Activated T-cell treated with anti-CD3 and anti-CD28 coated beads, Interleukin-2, amount 50 U/mL, for 24 hours (primary cell): Measurements from ENCODE around the gene ATXN1.
"Not testable (repeated sequence)": the region's sequence is repeated elsewhere in the genome, so short reads cannot be mapped to it uniquely, and the experiment has no call there.

ENCODE experiments used
- DNase-seq: peaks from one replicate; pipeline ENCODE4 v3.0.0-alpha.2; 2020
- H3K27ac Mint-ChIP-seq: 2 replicates; pipeline ENCODE4 v1.8.0; 2020; ENCODE audit warnings: mild to moderate bottlenecking, mixed read lengths
- H3K27me3 Mint-ChIP-seq: 2 replicates; pipeline ENCODE4 v1.8.0; 2020; ENCODE audit warnings: mixed read lengths
- H3K36me3 Mint-ChIP-seq: 2 replicates; pipeline ENCODE4 v1.8.0; 2020; ENCODE audit warnings: low read depth, mixed read lengths
- H3K4me1 Mint-ChIP-seq: 2 replicates; pipeline ENCODE4 v1.8.0; 2020; ENCODE audit warnings: low read depth, mixed read lengths
- H3K4me3 Mint-ChIP-seq: 2 replicates; pipeline ENCODE4 v1.8.0; 2020; ENCODE audit warnings: mild to moderate bottlenecking, moderate library complexity, mixed read lengths
- H3K9me3 Mint-ChIP-seq: 2 replicates; pipeline ENCODE4 v1.8.0; 2020; ENCODE audit warnings: mixed read lengths

ATXN1 gene

GRCh38 chr6:16383607-16384206 lies 377.6 kb downstream of the ATXN1 start:
- Mint-ChIP-seq H3K9me3 (no peaks in the 10 kb centered on the region), H3K36me3 (peaks cover 14% of the 10 kb centered on the region), H3K27me3 (no peaks in the 10 kb centered on the region), H3K4me1 (no peaks in the 10 kb centered on the region), H3K27ac (no peak overlapping the region), H3K4me3 (no peak overlapping the region)
- no peak for DNase-seq

DNA sequence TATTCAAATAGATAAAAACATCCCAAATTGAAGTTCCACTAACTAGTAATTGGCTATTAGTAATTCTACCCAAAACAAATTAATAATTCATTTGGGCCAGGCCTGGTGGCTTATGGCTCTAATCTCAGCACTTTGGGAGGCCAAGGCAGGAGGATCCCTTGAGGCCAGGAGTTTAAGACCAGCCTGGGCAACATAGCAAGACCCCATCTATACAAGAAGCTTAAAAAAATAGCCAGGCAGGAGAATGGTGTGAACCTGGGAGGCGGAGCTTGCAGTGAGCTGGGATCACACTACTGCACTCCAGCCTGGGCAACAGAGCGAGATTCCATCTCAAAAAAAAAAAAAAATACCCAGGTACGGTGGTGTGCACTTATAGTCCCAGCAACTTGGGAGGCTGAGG lies 379.3 kb downstream of the ATXN1 start:
- H3K27me3 Mint-ChIP-seq, H3K27ac Mint-ChIP-seq, H3K4me3 Mint-ChIP-seq, H3K36me3 Mint-ChIP-seq, H3K9me3 Mint-ChIP-seq, DNase-seq, H3K4me1 Mint-ChIP-seq: not testable (repeated sequence)

GRCh38 chr6:16380220-16380809 lies 380.9 kb downstream of the ATXN1 start:
- Mint-ChIP-seq H3K4me1 (peaks cover 6% of the 10 kb centered on the region), H3K4me3 (no peak overlapping the region), H3K36me3 (peaks cover 9% of the 10 kb centered on the region), H3K27me3 (no peaks in the 10 kb centered on the region), H3K27ac (no peak overlapping the region), H3K9me3 (no peaks in the 10 kb centered on the region)
- DNase-seq, result no peak

- not testable (repeated sequence) for H3K9me3 Mint-ChIP-seq, H3K36me3 Mint-ChIP-seq, H3K27me3 Mint-ChIP-seq, H3K27ac Mint-ChIP-seq, DNase-seq, H3K4me3 Mint-ChIP-seq
- peaks cover 15% of the 10 kb centered on the region for H3K4me1 Mint-ChIP-seq
Measured at GRCh38 chr6:16378360-16378759, 382.9 kb downstream of the ATXN1 start.

- no peaks in the 10 kb centered on the region for H3K27me3 Mint-ChIP-seq
- H3K4me1 Mint-ChIP-seq, result peaks cover 15% of the 10 kb centered on the region
- DNase-seq, result no peak
- H3K36me3 Mint-ChIP-seq, result peaks cover 9% of the 10 kb centered on the region
- no peak overlapping the region for H3K4me3 Mint-ChIP-seq
- no peak overlapping the region for H3K27ac Mint-ChIP-seq
- no peaks in the 10 kb centered on the region for H3K9me3 Mint-ChIP-seq
Measured at GRCh38 chr6:16377470-16377869, 383.8 kb downstream of the ATXN1 start.

DNA sequence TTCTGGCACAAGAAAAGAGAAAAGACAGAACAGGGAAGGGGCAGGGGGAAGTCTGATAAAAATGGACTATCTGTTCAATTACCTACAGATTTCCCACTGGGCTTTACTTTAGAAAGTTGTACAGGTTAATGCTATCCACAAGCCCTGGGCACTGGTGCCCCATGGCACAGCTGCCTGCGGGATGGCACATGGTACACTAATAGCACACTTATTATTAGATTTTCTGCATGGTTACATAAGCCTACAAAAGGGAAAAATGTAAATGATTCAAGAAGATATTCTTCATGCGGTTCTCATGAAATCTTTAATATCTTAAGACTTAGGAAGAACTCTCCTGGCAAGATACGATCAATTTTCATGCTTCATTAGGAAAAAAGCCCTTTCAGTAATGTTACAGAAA lies 385.4 kb downstream of the ATXN1 start:
- Mint-ChIP-seq H3K4me1 (peaks cover 15% of the 10 kb centered on the region), H3K4me3 (no peak overlapping the region), H3K27me3 (no peaks in the 10 kb centered on the region), H3K27ac (no peak overlapping the region), H3K9me3 (no peaks in the 10 kb centered on the region), H3K36me3 (peaks cover 9% of the 10 kb centered on the region)
- no peak for DNase-seq

DNA sequence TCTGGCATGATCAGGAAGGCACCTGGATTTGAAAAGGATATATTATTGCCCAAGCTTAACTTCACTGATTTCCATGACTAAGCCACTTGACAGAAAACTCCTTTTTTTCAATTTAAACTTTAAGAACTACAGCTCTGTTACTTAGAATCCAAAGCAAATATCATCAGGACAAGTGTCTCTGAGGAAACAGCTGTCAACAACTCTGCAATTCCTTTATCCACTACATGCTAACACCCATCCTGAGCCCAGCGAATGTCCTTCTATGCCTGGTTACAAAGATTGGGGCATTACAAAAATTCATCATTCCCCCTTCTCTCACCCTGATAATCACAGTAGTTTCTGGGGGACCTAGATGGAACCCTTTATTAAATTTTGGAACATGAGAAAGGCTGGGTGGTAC lies 386.1 kb downstream of the ATXN1 start:
- DNase-seq, result no peak
- H3K27ac Mint-ChIP-seq, result peak overlapping the region; percentile 20
- no peak overlapping the region for H3K4me3 Mint-ChIP-seq
- H3K4me1 Mint-ChIP-seq, result peaks cover 15% of the 10 kb centered on the region
- no peaks in the 10 kb centered on the region for H3K27me3 Mint-ChIP-seq
- peaks cover 9% of the 10 kb centered on the region for H3K36me3 Mint-ChIP-seq
- H3K9me3 Mint-ChIP-seq, result no peaks in the 10 kb centered on the region

- Mint-ChIP-seq H3K4me1 (peaks cover 15% of the 10 kb centered on the region), H3K9me3 (no peaks in the 10 kb centered on the region), H3K4me3 (no peak overlapping the region), H3K27me3 (no peaks in the 10 kb centered on the region), H3K36me3 (peaks cover 9% of the 10 kb centered on the region), H3K27ac (peak overlapping the region; percentile 20)
- no peak for DNase-seq
Measured at GRCh38 chr6:16374461-16375200, 386.6 kb downstream of the ATXN1 start.

GRCh38 chr6:16374016-16374415 lies 387.2 kb downstream of the ATXN1 start:
- Mint-ChIP-seq H3K27ac (no peak overlapping the region), H3K4me3 (no peak overlapping the region), H3K27me3 (no peaks in the 10 kb centered on the region), H3K4me1 (peaks cover 15% of the 10 kb centered on the region), H3K9me3 (no peaks in the 10 kb centered on the region), H3K36me3 (peaks cover 9% of the 10 kb centered on the region)
- DNase-seq, result no peak

GRCh38 chr6:16372029-16372776 lies 389.1 kb downstream of the ATXN1 start:
- Mint-ChIP-seq H3K9me3 (no peaks in the 10 kb centered on the region), H3K27me3 (no peaks in the 10 kb centered on the region), H3K27ac (no peak overlapping the region), H3K4me1 (peaks cover 15% of the 10 kb centered on the region), H3K4me3 (no peak overlapping the region), H3K36me3 (peaks cover 3% of the 10 kb centered on the region)
- no peak for DNase-seq

DNA sequence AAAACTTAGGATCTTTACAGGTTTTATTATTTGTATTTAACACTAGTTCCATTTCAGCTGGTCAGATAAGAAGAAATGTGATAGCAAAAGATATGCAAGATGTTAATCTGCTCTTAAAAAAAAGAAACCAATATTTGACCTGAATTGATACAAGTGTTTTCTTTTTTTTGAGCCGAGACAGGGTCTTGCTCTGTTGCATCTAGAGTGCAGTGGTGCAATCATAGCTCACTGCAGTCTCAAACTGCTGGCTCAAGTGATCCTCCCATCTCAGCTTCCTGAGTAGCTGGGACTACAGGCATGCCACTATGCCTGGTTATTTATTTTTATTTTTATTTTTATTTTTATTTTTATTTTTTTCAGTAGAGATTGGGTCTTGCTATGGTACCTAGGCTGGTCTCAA lies 389.9 kb downstream of the ATXN1 start:
- Mint-ChIP-seq H3K27ac (no peak overlapping the region), H3K4me3 (no peak overlapping the region), H3K9me3 (no peaks in the 10 kb centered on the region), H3K4me1 (peaks cover 13% of the 10 kb centered on the region), H3K27me3 (no peaks in the 10 kb centered on the region), H3K36me3 (no peaks in the 10 kb centered on the region)
- DNase-seq, result no peak

- DNase-seq, result no peak
- H3K9me3 Mint-ChIP-seq, result no peaks in the 10 kb centered on the region
- no peaks in the 10 kb centered on the region for H3K36me3 Mint-ChIP-seq
- H3K4me3 Mint-ChIP-seq, result no peak overlapping the region
- H3K27ac Mint-ChIP-seq, result no peak overlapping the region
- H3K4me1 Mint-ChIP-seq, result peaks cover 12% of the 10 kb centered on the region
- H3K27me3 Mint-ChIP-seq, result no peaks in the 10 kb centered on the region
Measured at GRCh38 chr6:16370943-16371342, 390.3 kb downstream of the ATXN1 start.

- Mint-ChIP-seq H3K4me3 (no peak overlapping the region), H3K27ac (no peak overlapping the region), H3K36me3 (no peaks in the 10 kb centered on the region), H3K27me3 (no peaks in the 10 kb centered on the region), H3K4me1 (peaks cover 5% of the 10 kb centered on the region), H3K9me3 (no peaks in the 10 kb centered on the region)
- DNase-seq, result no peak
Measured at GRCh38 chr6:16369989-16370388, 391.3 kb downstream of the ATXN1 start.

GRCh38 chr6:16369140-16369745 lies 392.0 kb downstream of the ATXN1 start:
- Mint-ChIP-seq H3K27me3 (no peaks in the 10 kb centered on the region), H3K4me3 (no peak overlapping the region), H3K36me3 (no peaks in the 10 kb centered on the region), H3K9me3 (no peaks in the 10 kb centered on the region), H3K4me1 (no peaks in the 10 kb centered on the region), H3K27ac (no peak overlapping the region)
- no peak for DNase-seq
